Measurements from ENCODE around the gene MSRB1. TPM values are rescaled to one million over a fixed set of nuclear protein-coding genes. Genes with fewer than 3 reads are reported as not detected.
"Not testable (repeated sequence)": the region's sequence is repeated elsewhere in the genome, so short reads cannot be mapped to it uniquely, and the experiment has no call there.

MSRB1 gene
- total RNA-seq, 2 donors from 2014 or later, result 24.3 to 24.7 TPM

DNA sequence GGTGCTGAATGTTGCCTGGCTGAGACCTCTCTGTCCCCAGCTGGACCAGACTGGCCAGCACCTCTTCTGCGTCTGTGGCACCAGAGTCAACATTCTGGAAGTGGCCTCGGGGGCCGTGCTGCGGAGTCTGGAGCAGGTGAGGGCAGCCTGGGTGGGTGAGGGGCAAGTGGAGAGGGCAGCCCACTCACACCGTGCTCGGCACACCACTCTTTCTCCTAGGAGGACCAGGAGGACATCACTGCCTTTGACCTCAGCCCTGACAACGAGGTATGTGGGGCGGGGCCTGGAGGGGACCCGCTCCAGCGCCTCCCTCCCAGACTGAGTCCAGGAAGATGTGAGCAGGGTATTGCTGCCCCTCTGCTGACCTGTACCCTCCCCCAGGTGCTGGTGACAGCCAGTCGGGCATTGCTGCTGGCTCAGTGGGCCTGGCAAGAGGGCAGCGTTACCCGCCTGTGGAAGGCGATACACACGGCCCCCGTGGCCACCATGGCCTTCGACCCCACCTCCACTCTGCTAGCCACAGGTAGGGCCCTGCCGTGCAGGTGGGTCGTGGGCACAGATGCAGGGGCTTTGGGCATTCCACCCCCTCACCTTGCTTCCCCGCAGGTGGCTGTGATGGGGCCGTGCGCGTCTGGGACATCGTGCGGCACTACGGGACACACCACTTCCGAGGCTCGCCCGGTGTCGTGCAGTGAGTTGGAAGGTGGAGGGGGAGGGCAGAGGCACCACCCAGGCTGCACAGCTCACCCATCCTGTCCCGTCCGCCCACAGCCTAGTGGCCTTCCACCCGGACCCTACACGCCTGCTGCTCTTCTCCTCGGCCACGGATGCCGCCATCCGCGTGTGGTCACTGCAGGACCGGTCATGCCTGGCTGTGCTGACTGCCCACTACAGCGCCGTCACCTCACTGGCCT, 31.4 kb upstream of the MSRB1 start:
- Mint-ChIP-seq H3K27me3 (no peaks in the 10 kb centered on the region), H3K4me3 (no peak overlapping the region), H3K4me1 (ENCODE audit: low read depth in 2 of 2) (peaks cover 18 to 21% of the 10 kb centered on the region in 2 donors)

DNA sequence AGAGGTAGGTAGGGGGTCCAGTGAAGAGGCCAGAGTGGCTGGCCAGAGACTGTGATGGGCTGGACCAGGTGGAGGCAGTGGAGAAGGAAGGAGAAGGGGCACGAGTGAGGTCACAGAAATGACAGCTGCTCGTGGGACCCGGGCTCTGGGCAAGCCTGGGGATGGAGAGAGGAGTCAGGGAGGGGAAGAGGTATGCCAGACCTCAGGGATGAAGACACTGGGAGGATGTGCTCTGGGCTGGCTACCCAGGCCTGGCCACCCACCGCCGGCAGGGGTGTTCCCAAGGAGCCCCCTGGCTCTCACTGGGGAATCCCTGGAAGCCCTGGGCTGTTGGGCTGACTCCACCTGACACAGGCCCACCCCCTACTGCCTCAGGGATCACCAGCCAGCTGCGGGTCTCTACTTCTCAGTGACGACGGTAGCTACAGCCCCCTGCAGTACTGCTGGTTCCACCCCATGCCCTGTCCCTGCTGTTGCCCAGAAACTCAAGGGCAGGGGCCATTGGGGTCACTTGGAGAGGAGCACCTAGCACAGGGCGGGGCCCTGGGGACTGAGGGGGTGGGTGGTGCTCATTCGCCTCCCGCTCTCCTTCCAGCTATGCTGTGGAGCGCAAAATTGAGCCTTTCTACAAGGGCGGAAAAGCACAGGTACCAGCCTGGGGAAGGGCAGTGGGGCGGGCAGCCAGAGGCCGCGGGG, 30.6 kb upstream of the MSRB1 start:
- DNase-seq (ENCODE audit: low spot score) (no peak), ATAC-seq (no peak)
- H3K27ac Mint-ChIP-seq, result no peak overlapping the region
- peaks cover 18 to 21% of the 10 kb centered on the region in 2 donors for H3K4me1 Mint-ChIP-seq (ENCODE audit: low read depth in 2 of 2)
- no peaks in the 10 kb centered on the region for H3K9me3 Mint-ChIP-seq
- H3K27me3 Mint-ChIP-seq, result no peaks in the 10 kb centered on the region
- no peaks in the 10 kb centered on the region for H3K36me3 Mint-ChIP-seq
- H3K4me3 Mint-ChIP-seq, result no peak overlapping the region

More for the DNA sequence above, 31.4 kb upstream of the MSRB1 start:
- Mint-ChIP-seq H3K36me3 (no peaks in the 10 kb centered on the region), H3K9me3 (no peaks in the 10 kb centered on the region), H3K27ac (no peak overlapping the region)
- ATAC-seq, result no peak
- DNase-seq (ENCODE audit: low spot score), result no peak

GRCh38 chr16:1972490-1972877, 29.5 kb upstream of the MSRB1 start:
- H3K36me3 Mint-ChIP-seq, result no peaks in the 10 kb centered on the region
- H3K27me3 Mint-ChIP-seq, result no peaks in the 10 kb centered on the region
- H3K27ac Mint-ChIP-seq, result peak overlapping the region; percentile 99 to 100
- peak in 1 of 2 donors; percentile 1 for ATAC-seq
- DNase-seq (ENCODE audit: low spot score), result no peak
- peak overlapping the region; percentile 96 for H3K4me3 Mint-ChIP-seq
- peaks cover 18 to 21% of the 10 kb centered on the region in 2 donors for H3K4me1 Mint-ChIP-seq (ENCODE audit: low read depth in 2 of 2)
- H3K9me3 Mint-ChIP-seq, result no peaks in the 10 kb centered on the region

DNA sequence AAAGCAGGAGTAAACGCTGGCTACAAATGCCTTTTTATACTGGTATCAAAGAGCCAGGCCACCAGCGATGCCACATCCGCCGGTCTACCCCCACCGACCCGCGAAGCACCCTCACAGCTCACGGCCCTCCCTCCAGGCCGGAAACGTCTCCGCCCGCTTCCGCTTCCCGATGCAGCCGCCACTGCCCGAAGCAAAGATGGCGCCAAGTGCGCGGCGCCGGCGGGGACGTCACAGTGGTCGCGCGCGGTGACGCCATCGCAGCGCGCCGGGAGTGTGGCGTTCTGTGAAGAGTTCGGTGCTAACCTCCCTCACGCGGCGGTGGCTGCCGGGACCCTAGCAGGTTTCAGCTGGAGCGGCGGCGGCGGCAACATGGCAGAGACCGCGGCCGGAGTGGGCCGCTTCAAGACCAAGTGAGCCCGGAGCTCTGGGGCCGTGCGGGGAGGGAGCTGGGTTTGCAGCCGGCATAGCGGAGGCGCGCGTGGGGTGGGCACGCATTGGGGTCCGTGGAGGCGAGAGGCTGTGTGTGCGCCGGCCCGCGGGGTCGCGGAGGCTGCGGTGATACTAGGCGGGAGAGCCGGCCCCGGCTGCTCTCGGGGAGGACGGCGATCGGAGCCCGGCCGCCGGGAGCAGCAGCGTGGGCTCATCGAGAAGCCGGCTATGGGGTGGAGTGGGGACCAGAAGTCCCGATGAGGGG, 28.9 kb upstream of the MSRB1 start, which contains the start of gene TBL3:
TBL3 (plus strand) TSS at position 258 of the 694 bp plus-strand sequence; CDS start at position 370, 112 bp downstream.
- DNase-seq (ENCODE audit: low spot score), result peak; percentile 98
- peak; percentile 97 to 98 for ATAC-seq

GRCh38 chr16:1968146-1968953, 25.4 kb upstream of the MSRB1 start:
- Mint-ChIP-seq H3K27ac (peak overlapping the region in 1 of 2 donors; percentile 29), H3K36me3 (peaks cover 8% of the 10 kb centered on the region), H3K27me3 (no peaks in the 10 kb centered on the region), H3K4me1 (ENCODE audit: low read depth in 2 of 2) (peaks cover 30 to 36% of the 10 kb centered on the region in 2 donors), H3K4me3 (no peak overlapping the region), H3K9me3 (no peaks in the 10 kb centered on the region)
- ATAC-seq, result no peak
- DNase-seq (ENCODE audit: low spot score), result no peak

More for the DNA sequence above, 28.9 kb upstream of the MSRB1 start, which contains the start of gene TBL3:
- H3K27me3 Mint-ChIP-seq, result no peaks in the 10 kb centered on the region
- H3K9me3 Mint-ChIP-seq, result no peaks in the 10 kb centered on the region
- peak within 1 kb of the TSS; percentile 99 to 100 for H3K27ac Mint-ChIP-seq
- H3K4me3 Mint-ChIP-seq, result peak within 1 kb of the TSS; percentile 96
- H3K4me1 Mint-ChIP-seq (ENCODE audit: low read depth in 2 of 2), result peaks cover 18 to 21% of the 10 kb centered on the region in 2 donors
- H3K36me3 Mint-ChIP-seq, result no peaks in the 10 kb centered on the region

GRCh38 chr16:1966460-1966859, 23.5 kb upstream of the MSRB1 start, which contains the start of gene RNF151:
Gene RNF151 (plus strand): TSS chr16:1966856. CDS start chr16:1966882, 26 bp downstream.
- no peak for ATAC-seq
- peak within 1 kb of the TSS; percentile 100 for H3K4me3 Mint-ChIP-seq
- H3K27ac Mint-ChIP-seq, result peak within 1 kb of the TSS; percentile 94 to 95
- H3K9me3 Mint-ChIP-seq, result no peaks in the 10 kb centered on the region
- peaks cover 15% of the 10 kb centered on the region for H3K36me3 Mint-ChIP-seq
- no peaks in the 10 kb centered on the region for H3K27me3 Mint-ChIP-seq
- peaks cover 22 to 28% of the 10 kb centered on the region in 2 donors for H3K4me1 Mint-ChIP-seq (ENCODE audit: low read depth in 2 of 2)
- DNase-seq (ENCODE audit: low spot score), result no peak

GRCh38 chr16:1965396-1966001, 22.5 kb upstream of the MSRB1 start:
- peaks cover 23 to 30% of the 10 kb centered on the region in 2 donors for H3K4me1 Mint-ChIP-seq (ENCODE audit: low read depth in 2 of 2)

DNA sequence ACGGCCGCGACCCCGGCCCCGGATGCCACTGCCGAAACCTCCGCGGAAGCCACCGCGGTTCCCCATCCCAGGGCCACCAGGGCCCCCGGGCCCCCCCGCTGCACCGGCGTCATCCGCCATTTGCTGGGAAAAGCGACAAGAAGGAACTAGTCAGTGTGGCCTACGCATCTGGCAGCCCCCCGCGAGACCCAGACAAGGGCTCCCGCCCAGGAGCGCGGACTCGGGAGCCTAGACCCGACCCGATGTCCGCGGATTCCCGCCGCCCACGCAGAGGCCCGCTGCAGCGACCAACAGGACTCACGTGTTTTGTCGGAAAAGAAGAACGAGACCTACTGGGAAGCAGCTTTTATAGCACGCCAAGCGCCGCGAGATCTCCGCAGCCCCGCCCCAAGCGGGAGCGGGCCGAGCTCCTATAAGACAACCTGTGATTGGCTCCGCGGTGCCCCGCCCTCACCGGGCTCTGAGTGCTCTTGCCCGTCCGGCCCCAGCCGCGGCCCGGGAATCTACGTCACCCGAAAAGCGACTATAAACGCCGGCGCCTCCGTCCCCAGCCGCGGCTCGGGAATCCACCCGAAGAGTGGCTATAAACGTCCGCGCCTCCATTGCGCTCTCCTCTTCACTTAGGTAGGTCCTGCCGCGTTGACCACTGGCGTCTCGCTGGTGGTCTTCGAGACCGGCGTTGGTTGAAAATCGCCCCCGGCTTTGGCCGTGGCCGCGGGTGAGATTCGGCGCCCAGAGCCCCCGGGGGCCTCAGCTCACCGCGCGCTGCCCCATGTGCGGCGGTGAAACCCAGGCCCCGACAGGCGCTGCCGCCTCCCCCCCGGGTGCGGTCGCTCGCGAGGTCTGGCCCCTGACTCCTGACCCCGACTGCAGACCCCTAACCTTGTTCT, 21.8 kb upstream of the MSRB1 start, which contains the start of gene RPS2:
RPS2 (minus strand) TSS at position 321 of the 890 bp plus-strand sequence; CDS start at position 120, 201 bp downstream.
- peaks cover 19% of the 10 kb centered on the region for H3K36me3 Mint-ChIP-seq
- H3K4me3 Mint-ChIP-seq, result peak within 1 kb of the TSS; percentile 100
- ATAC-seq (peak; percentile 93 to 98), DNase-seq (ENCODE audit: low spot score) (peak; percentile 99)
- peaks cover 28 to 36% of the 10 kb centered on the region in 2 donors for H3K4me1 Mint-ChIP-seq (ENCODE audit: low read depth in 2 of 2)
- peak within 1 kb of the TSS; percentile 94 to 95 for H3K27ac Mint-ChIP-seq
- H3K9me3 Mint-ChIP-seq, result no peaks in the 10 kb centered on the region
- no peaks in the 10 kb centered on the region for H3K27me3 Mint-ChIP-seq

More at GRCh38 chr16:1965396-1966001, 22.5 kb upstream of the MSRB1 start:
- Mint-ChIP-seq H3K36me3 (peaks cover 19% of the 10 kb centered on the region), H3K27me3 (no peaks in the 10 kb centered on the region), H3K4me3 (peak overlapping the region; percentile 100), H3K27ac (peak overlapping the region; percentile 94 to 95), H3K9me3 (no peaks in the 10 kb centered on the region)
- ATAC-seq (no peak), DNase-seq (ENCODE audit: low spot score) (no peak)

DNA sequence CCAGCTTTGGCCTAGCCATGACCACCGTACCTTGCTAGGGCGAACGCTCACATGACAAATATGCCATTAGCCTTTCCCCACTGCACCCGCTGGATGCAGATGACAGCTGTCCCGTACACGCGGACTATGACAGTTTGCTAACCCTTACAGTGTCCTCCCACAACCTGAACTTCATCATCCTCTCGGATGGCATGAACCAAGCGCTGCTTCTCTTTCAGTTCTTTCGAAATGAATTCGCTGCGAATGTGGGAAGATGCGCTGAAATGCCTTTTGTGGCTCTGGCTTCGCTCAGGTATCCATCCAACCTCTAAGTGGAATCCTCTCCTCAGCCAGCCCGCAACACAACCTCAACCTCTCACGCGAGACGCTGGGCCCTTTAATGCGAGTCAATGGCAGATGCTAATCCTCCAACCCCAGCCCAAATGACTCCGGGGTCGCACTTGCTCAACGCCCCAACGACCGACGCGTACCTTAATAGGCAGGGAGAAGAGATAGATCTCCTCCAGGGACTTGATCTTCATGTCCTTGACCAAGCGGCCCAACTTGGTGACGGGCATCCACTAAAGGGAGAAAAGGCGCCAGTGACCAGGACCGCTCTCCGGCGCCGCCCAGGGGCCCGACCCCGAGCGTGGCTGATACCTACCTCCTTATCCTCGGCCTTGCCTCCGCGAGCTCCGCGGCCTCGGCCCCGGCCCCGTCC, 21.0 kb upstream of the MSRB1 start:
- H3K4me3 Mint-ChIP-seq, result peak overlapping the region; percentile 100
- H3K36me3 Mint-ChIP-seq, result peaks cover 19% of the 10 kb centered on the region
- H3K27me3 Mint-ChIP-seq, result no peaks in the 10 kb centered on the region
- peaks cover 28 to 41% of the 10 kb centered on the region in 2 donors for H3K4me1 Mint-ChIP-seq (ENCODE audit: low read depth in 2 of 2)
- peak overlapping the region; percentile 94 to 95 for H3K27ac Mint-ChIP-seq
- H3K9me3 Mint-ChIP-seq, result no peaks in the 10 kb centered on the region
- DNase-seq (ENCODE audit: low spot score) (no peak), ATAC-seq (peak; percentile 3 to 7)

DNA sequence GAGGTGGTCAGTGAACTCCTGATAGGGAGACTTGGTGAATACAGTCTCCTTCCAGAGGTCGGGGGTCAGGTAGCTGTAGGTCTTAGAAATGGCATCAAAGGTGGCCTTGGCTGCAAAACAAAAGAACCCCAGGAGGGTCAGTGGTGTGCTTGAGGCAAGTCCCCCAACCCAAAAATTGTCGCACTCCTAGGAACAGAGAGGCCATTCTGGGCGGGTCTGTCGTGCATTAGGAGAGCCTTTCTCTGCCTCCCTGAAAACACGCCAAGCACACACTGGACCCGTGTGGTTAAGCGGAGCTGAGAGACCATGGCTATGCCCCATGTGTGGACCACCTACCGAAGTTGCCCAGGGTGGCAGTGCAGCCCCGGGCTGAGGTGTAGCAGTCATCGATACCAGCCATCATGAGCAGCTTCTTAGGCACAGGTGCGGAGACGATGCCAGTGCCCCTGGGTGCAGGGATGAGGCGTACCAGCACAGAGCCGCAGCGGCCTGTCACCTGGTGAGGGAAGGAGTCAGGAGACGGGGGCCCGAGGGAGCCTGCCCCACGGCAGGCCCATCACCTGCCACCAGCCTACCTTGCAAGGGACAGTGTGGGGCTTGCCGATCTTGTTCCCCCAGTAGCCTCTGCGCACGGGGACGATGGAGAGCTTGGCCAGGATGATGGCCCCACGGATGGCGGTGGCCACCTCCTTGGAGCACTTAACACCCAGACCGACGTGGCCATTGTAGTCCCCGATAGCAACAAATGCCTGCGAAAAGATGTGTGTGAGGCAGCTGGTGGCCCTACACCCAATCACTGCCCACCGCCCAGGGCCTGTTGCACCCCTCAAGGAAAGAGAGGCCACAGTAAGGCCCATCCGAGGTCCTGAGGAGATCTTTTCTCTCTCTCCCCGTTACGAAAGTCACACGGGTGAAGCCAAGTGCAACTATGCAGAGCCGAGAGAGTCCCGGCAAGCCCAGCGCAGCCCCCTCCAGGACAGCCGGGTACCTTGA, 19.5 kb upstream of the MSRB1 start:
- Mint-ChIP-seq H3K36me3 (peaks cover 19% of the 10 kb centered on the region), H3K4me3 (peak overlapping the region; percentile 100), H3K4me1 (ENCODE audit: low read depth in 2 of 2) (peaks cover 28 to 41% of the 10 kb centered on the region in 2 donors), H3K27ac (peak overlapping the region; percentile 94 to 95)
- H3K9me3 Mint-ChIP-seq; H3K27me3 Mint-ChIP-seq; DNase-seq (ENCODE audit: low spot score); ATAC-seq: not testable (repeated sequence)
